NK-92 treated with Interleukin-12 subunit alpha and Interleukin-12 subunit beta, amount 100 ng/mL, for 24 hours (cell line): Measurements from ENCODE around the gene GOLGA8G.
"Not testable (repeated sequence)": the region's sequence is repeated elsewhere in the genome, so short reads cannot be mapped to it uniquely, and the experiment has no call there.

Source experiments
- DNase-seq: peaks from one replicate; lab custom pipeline; 2025; lab: John Stamatoyannopoulos, UW

The GOLGA8G gene, protein sequence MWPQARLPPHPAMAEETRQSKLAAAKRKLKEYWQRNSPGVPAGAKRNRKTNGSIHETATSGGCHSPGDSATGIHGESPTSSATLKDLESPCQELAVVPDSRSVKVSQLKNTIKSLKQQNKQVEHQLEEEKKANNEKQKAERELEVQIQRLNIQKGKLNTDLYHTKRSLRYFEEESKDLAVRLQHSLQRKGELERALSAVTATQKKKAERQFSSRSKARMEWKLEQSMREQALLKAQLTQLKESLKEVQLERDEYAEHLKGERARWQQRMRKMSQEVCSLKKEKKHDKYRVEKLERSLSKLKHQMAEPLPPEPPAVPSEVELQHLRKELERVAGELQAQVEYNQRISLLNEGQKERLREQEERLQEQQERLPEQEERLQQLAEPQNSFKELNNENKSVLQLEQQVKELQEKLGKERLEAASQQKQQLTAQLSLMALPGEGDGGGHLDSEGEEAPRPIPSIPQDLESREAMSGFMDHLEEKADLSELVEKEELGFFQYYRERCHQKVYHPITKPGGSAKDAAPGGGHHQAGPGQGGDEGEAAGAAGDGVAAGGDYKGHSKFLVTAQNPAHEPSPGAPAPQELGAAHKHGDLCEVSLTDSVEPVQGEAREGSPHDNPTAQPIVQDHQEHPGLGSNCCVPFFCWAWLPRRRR

DNA sequence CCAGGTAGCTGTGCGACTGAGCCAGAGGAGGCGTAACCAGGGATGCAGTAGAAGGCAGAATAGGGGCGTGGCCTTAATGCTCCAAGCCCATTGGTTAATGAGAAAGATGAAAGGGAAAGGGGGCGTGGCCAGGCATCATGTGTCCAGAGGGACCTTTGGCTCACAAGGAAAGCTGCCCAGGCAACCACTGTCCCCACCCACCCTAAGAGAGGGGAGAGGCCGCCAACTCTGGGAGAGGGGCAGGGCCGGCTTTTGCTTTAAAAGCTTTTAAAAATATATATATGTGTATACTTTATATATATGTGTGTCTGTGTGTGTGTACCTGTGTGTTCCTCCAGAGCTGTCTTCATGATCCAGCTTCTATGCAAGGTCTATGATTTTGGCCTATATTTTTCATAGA is at the start of gene GOLGA8G:
Gene GOLGA8G, minus strand, starts transcription at position 18 of the 400 bp plus-strand sequence. CDS start 62 bp downstream, outside the sequence.
- DNase-seq: not testable (repeated sequence)

DNA sequence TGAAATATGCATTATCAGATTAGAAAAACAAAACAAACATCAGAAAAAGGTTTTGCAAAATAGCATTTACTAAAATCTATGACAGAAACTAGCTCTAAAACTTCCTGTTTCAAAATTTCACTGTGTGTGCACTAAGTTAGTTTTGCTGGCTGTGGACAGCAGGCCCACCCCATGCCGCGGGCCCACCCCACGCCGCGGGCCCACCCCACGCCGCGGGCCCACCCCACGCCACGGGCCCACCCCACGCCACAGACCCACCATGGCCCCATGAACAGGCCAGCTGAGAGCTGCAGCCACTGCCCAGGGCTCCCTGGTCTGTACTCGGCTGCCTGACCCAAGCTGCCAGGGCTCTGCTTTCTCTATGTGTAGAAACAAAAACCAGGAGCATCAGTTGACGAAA is 40.6 kb upstream of the GOLGA8G start:
- not testable (repeated sequence) for DNase-seq

DNA sequence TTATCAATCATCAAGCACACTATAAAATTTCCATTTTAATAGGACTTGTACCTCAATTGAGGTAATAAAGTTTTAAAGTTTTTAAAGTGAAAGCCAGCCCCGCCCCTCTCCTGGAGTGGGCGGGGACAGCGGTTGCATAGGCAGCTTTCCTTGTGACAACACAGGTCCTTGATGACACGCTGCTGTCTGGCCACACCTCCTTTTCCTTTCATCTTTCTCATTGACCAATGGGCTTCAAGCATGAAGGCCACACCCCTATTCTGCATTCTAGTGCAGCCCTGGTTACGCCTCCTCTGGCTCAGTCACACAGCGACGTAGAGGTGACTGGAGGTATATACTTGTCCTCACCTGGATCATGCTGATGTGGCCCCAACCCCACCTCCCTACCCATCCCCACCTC is 20.5 kb upstream of the GOLGA8G start, which contains the start of gene GOLGA6L25:
Gene GOLGA6L25, plus strand, starts transcription at position 301 of the 400 bp plus-strand sequence. Its CDS starts 61 bp downstream, at position 362.
- DNase-seq: not testable (repeated sequence)

DNA sequence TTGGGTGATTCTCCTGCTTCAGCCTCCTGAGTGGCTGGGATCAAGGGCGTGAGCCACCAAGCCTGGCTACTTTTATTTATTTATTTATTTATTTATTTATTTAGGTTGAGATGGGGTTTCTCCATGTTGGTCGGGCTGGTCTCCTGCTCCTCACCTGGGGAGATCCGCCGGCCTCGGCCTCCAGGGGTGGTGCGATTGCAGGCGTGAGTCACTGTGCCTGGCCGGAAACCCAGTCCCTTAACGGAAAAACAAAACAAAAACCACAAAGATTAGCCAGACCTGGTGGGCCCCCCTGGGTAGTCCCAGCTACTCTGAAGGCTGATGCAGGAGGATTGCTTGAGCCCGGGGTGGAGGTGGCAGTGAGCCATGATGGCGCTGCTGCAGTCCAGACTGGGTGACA is 17.6 kb downstream of the GOLGA8G start:
- not testable (repeated sequence) for DNase-seq

DNA sequence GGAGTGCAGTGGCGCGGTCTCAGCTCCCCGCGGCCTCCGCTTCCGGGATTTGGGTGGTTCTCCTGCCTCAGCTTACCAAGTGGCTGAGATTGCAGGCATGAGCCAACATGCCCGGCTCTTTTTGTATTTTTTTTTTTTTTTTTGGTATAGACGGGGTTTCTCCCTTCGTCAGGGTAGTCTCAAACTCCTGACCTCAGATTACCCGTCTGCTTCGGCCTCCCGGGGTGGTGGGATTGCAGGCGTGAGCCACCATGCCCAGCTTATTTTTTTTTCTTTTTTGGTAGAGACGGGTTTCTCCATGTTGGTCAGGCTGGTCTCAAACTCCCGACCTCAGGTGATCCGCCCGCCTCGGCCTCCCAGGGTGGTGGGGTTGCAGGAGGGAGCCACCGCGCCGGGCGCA is 18.6 kb downstream of the GOLGA8G start:
- not testable (repeated sequence) for DNase-seq

DNA sequence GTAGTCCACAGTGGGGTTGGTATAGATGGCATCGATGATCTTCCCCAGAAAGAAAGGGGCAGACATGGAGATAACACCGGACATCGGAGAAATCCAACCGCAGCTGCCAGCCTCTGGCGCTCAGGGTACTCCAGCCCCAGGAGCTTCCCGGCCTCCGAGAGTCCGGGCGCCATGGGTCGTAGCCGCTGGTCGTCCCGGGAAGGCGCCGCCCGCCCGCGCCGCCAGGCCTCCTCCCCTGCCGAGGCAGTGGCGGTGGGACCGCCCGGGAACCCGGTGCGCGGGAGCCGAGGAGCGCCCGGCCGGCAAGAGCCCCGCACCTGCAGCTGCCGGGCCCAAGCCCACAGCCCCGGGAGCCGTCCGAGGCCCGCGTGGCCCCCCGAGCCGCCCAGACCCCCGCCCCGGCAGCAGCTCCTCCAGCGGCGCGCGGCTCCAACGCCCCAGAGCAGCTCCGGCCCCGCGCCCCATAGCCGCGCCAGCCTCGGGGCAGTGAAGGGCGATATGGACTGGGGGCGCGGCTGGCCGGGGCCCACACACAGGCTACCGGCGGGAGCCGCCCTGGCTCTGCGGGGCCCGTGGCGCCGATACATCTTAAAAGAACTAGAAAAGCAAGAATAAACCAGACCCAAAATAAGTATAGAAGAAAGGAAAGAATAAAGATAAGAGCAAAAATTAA is 24.4 kb downstream of the GOLGA8G start:
- not testable (repeated sequence) for DNase-seq

DNA sequence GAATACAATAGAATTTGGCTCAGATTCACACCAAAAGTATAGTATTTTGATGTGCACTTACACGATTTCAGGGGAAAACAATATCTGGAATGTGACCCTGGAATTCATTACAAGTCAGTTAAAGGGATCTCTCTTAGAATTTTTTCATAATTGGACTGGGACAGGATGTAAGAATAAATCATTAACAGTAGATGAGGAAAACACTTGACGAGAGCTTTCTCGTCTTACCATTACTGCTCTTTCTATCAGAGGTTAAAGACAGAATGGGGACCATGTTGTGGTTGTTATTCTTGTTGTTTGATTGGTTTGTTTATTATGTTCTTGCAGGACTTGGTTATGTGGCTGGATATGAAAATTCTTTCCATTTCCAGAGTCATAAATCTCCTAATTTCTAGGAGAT is 51.4 kb downstream of the GOLGA8G start:
- not testable (repeated sequence) for DNase-seq
